ENCODE measurements around the gene ELL2. TPM values are rescaled to one million over a fixed set of nuclear protein-coding genes. Genes with fewer than 3 reads are reported as not detected.

The ELL2 gene
- total RNA-seq, 4 donors from 2014 or later, result 32.4 to 50.3 (median 45.1) TPM

GRCh38 chr5:95913663-95914062, 48.0 kb downstream of the ELL2 start:
- no peak for TF ChIP-seq POLR2A (IDR thresholded peaks at IDR 0.05)
- TF ChIP-seq CTCF (IDR thresholded peaks at IDR 0.05), result no peak
- 85 to 93% methylated on average over 6 of the region's 6 CpGs for WGBS, 2 donors
- intact Hi-C loops (cut with DNase I; ENCODE audit: low total_unique reads), result no loop called here
- no peak for DNase-seq (ENCODE audit: low spot score in 2 of 2)
- H3K4me3 ChIP-seq (ENCODE audit: low read depth, poor library complexity, severe bottlenecking), result no peak overlapping the region

- WGBS, 2 donors, result 66 to 95% methylated on average over 2 of the region's 2 CpGs
Observed at GRCh38 chr5:95912029-95912428, 49.6 kb downstream of the ELL2 start.

GRCh38 chr5:95910521-95910920, 51.1 kb downstream of the ELL2 start:
- H3K4me3 ChIP-seq (ENCODE audit: low read depth, poor library complexity, severe bottlenecking), result no peak overlapping the region
- TF ChIP-seq POLR2A (IDR thresholded peaks at IDR 0.05), result no peak
- TF ChIP-seq CTCF (IDR thresholded peaks at IDR 0.05), result no peak
- intact Hi-C loops (cut with DNase I; ENCODE audit: low total_unique reads), result no loop called here
- DNase-seq (ENCODE audit: low spot score in 2 of 2), result no peak
- WGBS, 2 donors, result 90 to 94% methylated on average over 4 of the region's 4 CpGs

More at GRCh38 chr5:95912029-95912428, 49.6 kb downstream of the ELL2 start:
- no peak for TF ChIP-seq CTCF (IDR thresholded peaks at IDR 0.05)
- TF ChIP-seq POLR2A (IDR thresholded peaks at IDR 0.05), result no peak
- intact Hi-C loops (cut with DNase I; ENCODE audit: low total_unique reads), result no loop called here
- H3K4me3 ChIP-seq (ENCODE audit: low read depth, poor library complexity, severe bottlenecking), result no peak overlapping the region
- no peak for DNase-seq (ENCODE audit: low spot score in 2 of 2)

GRCh38 chr5:95909738-95910137, 51.9 kb downstream of the ELL2 start:
- no peak for TF ChIP-seq CTCF (IDR thresholded peaks at IDR 0.05)
- TF ChIP-seq POLR2A (IDR thresholded peaks at IDR 0.05), result no peak
- intact Hi-C loops (cut with DNase I; ENCODE audit: low total_unique reads), result no loop called here
- H3K4me3 ChIP-seq (ENCODE audit: low read depth, poor library complexity, severe bottlenecking), result no peak overlapping the region
- no peak for DNase-seq (ENCODE audit: low spot score in 2 of 2)
- 91 to 95% methylated on average over 1 of the region's 1 CpG for WGBS, 2 donors

GRCh38 chr5:95908799-95909198, 52.9 kb downstream of the ELL2 start:
- intact Hi-C loops (cut with DNase I; ENCODE audit: low total_unique reads), result no loop called here
- H3K4me3 ChIP-seq (ENCODE audit: low read depth, poor library complexity, severe bottlenecking), result no peak overlapping the region
- DNase-seq (ENCODE audit: low spot score in 2 of 2), result no peak
- TF ChIP-seq CTCF (IDR thresholded peaks at IDR 0.05), result no peak
- no peak for TF ChIP-seq POLR2A (IDR thresholded peaks at IDR 0.05)
